ENCODE measurements around the gene CHCHD6.

The CHCHD6 gene

GRCh38 chr3:126704494-126705214, 614 bp downstream of the CHCHD6 start:
- DNase-seq (ENCODE audit: low spot score) = no peak

GRCh38 chr3:126706631-126707030, 2.6 kb downstream of the CHCHD6 start:
- no peak for DNase-seq (ENCODE audit: low spot score)

GRCh38 chr3:126711121-126711760, 7.2 kb downstream of the CHCHD6 start:
- no peak for DNase-seq (ENCODE audit: low spot score)

GRCh38 chr3:126713199-126713598, 9.2 kb downstream of the CHCHD6 start:
- DNase-seq (ENCODE audit: low spot score) = no peak

- DNase-seq (ENCODE audit: low spot score) = no peak
Measured at GRCh38 chr3:126714276-126714900, 10.3 kb downstream of the CHCHD6 start.

GRCh38 chr3:126714921-126715320, 10.9 kb downstream of the CHCHD6 start:
- no peak for DNase-seq (ENCODE audit: low spot score)

- no peak for DNase-seq (ENCODE audit: low spot score)
Measured at GRCh38 chr3:126715432-126715831, 11.4 kb downstream of the CHCHD6 start.

- DNase-seq (ENCODE audit: low spot score) = no peak
Measured at GRCh38 chr3:126716057-126716456, 12.0 kb downstream of the CHCHD6 start.

- no peak for DNase-seq (ENCODE audit: low spot score)
Measured at GRCh38 chr3:126718561-126719445, 14.8 kb downstream of the CHCHD6 start.

GRCh38 chr3:126720596-126720995, 16.6 kb downstream of the CHCHD6 start:
- no peak for DNase-seq (ENCODE audit: low spot score)

- DNase-seq (ENCODE audit: low spot score) = no peak
Measured at GRCh38 chr3:126721246-126721645, 17.2 kb downstream of the CHCHD6 start.

GRCh38 chr3:126723237-126723636, 19.2 kb downstream of the CHCHD6 start:
- no peak for DNase-seq (ENCODE audit: low spot score)

- no peak for DNase-seq (ENCODE audit: low spot score)
Measured at GRCh38 chr3:126723801-126724200, 19.8 kb downstream of the CHCHD6 start.

- no peak for DNase-seq (ENCODE audit: low spot score)
Measured at GRCh38 chr3:126728680-126729079, 24.6 kb downstream of the CHCHD6 start.

- no peak for DNase-seq (ENCODE audit: low spot score)
Measured at GRCh38 chr3:126730376-126730775, 26.3 kb downstream of the CHCHD6 start.

- DNase-seq (ENCODE audit: low spot score) = peak; percentile 2
Measured at GRCh38 chr3:126731044-126731443, 27.0 kb downstream of the CHCHD6 start.

GRCh38 chr3:126732281-126733060, 28.4 kb downstream of the CHCHD6 start:
- DNase-seq (ENCODE audit: low spot score) = no peak

- DNase-seq (ENCODE audit: low spot score) = no peak
Measured at GRCh38 chr3:126733061-126733430, 29.0 kb downstream of the CHCHD6 start.

- DNase-seq (ENCODE audit: low spot score) = no peak
Measured at GRCh38 chr3:126734106-126734723, 30.2 kb downstream of the CHCHD6 start.

- no peak for DNase-seq (ENCODE audit: low spot score)
Measured at GRCh38 chr3:126737527-126737926, 33.5 kb downstream of the CHCHD6 start.

- no peak for DNase-seq (ENCODE audit: low spot score)
Measured at GRCh38 chr3:126742057-126742456, 38.0 kb downstream of the CHCHD6 start.

All from pons (tissue), 1 donor.